ENCODE results near the gene KCNA4. TPM values are rescaled to one million over a fixed set of nuclear protein-coding genes. Genes with fewer than 3 reads are reported as not detected.
"Not testable (repeated sequence)": the region's sequence is repeated elsewhere in the genome, so short reads cannot be mapped to it uniquely, and the experiment has no call there.

KCNA4 gene
- total and polyA plus RNA-seq, 2 experiments from 2014 or later = 0.43 TPM; not detected in 1

DNA sequence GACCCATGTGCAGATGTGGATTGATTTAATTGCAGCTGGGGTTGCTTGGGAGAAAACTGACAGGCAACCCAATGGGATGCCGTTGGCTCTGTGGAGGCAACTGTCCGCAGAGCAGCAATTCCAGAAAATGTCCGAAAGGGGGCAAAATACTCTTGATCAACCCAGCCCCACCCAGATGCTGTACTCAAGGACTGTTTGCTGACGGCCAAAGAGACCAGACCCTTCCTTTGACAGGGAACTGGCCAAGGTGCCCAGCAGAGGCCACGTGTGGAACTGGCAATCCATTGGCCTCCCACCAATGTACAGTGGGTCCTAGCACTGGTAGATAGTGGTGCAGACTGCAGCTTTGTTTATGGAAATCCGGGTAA lies 29.7 kb upstream of the KCNA4 start:
- H2AFZ ChIP-seq = no peak overlapping the region
- no peaks in the 10 kb centered on the region for H3K27me3 ChIP-seq (replicated peaks; ENCODE audit: insufficient read depth)
- no peak for DNase-seq
- H3K9me2 ChIP-seq (ENCODE audit: insufficient read depth) = no peaks in the 10 kb centered on the region
- no peaks in the 10 kb centered on the region for H3K36me3 ChIP-seq (ENCODE audit: low read depth)
- no peaks in the 10 kb centered on the region for H3K79me2 ChIP-seq (ENCODE audit: insufficient read depth)
- TF ChIP-seq EZH2phosphoT487 (IDR thresholded peaks at IDR 0.05; ENCODE audit: insufficient read depth, low read depth) = no peak
- TF ChIP-seq EZH2 (IDR thresholded peaks at IDR 0.05; ENCODE audit: insufficient read depth, poor library complexity, severe bottlenecking) = no peak
- no peak overlapping the region for H3K27ac ChIP-seq
- H3K4me3 ChIP-seq = no peak overlapping the region
- H3K9me3 ChIP-seq (ENCODE audit: low read depth) = no peaks in the 10 kb centered on the region
- in situ Hi-C loops (cut with MboI) = no loop called here
- H4K20me1 ChIP-seq (ENCODE audit: insufficient read depth) = no peaks in the 10 kb centered on the region
- no peak overlapping the region for H3K4me2 ChIP-seq (ENCODE audit: unreplicated experiment)
- no peak overlapping the region for H3K9ac ChIP-seq
- H3K4me1 ChIP-seq (ENCODE audit: insufficient read depth) = no peaks in the 10 kb centered on the region
- H3F3A ChIP-seq (ENCODE audit: insufficient read depth) = no peaks in the 10 kb centered on the region
- 58 to 60% methylated on average over 6 of the region's 6 CpGs for WGBS, 2 experiments (ENCODE audit: low coverage in 1 of 2, low lambda C conversion rate in 2 of 2, missing lambda C conversion rate in 2 of 2)

DNA sequence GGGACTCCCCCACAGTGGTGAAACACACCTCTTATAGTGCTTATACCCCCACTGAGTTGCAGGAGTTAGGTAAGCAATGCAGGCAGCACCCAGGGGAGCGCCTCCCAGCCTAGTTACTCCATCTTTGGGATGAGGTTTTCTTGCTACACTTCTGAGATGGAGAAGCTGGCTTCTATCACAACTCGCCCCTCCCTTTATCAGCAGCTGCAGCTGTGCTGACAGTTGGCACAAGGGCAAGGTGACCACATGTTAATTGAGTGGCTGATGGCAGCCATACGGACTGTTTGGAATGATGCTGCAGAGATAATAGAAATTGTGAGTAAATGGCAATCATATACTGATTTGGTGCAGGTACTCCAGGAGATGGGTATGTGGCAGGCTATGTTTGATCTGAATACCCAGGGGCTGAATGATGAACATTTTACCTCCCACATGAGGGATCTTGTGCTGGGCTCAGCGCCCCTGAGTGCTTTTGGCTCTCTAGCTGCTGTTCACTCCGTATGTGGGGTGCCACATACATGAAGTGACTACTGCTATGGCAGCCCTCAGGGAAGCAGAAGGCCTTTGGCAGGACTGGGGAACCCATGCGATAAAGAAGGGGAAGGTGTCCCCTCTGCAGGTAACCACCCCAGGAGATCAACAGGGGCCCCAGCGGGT lies 29.2 kb upstream of the KCNA4 start:
- no peaks in the 10 kb centered on the region for H4K20me1 ChIP-seq (ENCODE audit: insufficient read depth)
- 21 to 28% methylated on average over 7 of the region's 7 CpGs for WGBS, 2 experiments (ENCODE audit: low coverage in 1 of 2, low lambda C conversion rate in 2 of 2, missing lambda C conversion rate in 2 of 2)
- H3K4me3 ChIP-seq = no peak overlapping the region
- H3K9ac ChIP-seq = no peak overlapping the region
- no peak overlapping the region for H3K4me2 ChIP-seq (ENCODE audit: unreplicated experiment)
- no peak overlapping the region for H3K27ac ChIP-seq
- H3K9me2 ChIP-seq (ENCODE audit: insufficient read depth) = no peaks in the 10 kb centered on the region
- in situ Hi-C loops (cut with MboI) = no loop called here
- H3K4me1 ChIP-seq (ENCODE audit: insufficient read depth) = no peaks in the 10 kb centered on the region
- no peaks in the 10 kb centered on the region for H3K36me3 ChIP-seq (ENCODE audit: low read depth)
- DNase-seq = no peak
- no peaks in the 10 kb centered on the region for H3F3A ChIP-seq (ENCODE audit: insufficient read depth)
- H3K9me3 ChIP-seq (ENCODE audit: low read depth) = no peaks in the 10 kb centered on the region
- no peaks in the 10 kb centered on the region for H3K27me3 ChIP-seq (replicated peaks; ENCODE audit: insufficient read depth)
- TF ChIP-seq EZH2phosphoT487 (IDR thresholded peaks at IDR 0.05; ENCODE audit: insufficient read depth, low read depth) (no peak), EZH2 (IDR thresholded peaks at IDR 0.05; ENCODE audit: insufficient read depth, poor library complexity, severe bottlenecking) (no peak)
- no peak overlapping the region for H2AFZ ChIP-seq
- H3K79me2 ChIP-seq (ENCODE audit: insufficient read depth) = no peaks in the 10 kb centered on the region

DNA sequence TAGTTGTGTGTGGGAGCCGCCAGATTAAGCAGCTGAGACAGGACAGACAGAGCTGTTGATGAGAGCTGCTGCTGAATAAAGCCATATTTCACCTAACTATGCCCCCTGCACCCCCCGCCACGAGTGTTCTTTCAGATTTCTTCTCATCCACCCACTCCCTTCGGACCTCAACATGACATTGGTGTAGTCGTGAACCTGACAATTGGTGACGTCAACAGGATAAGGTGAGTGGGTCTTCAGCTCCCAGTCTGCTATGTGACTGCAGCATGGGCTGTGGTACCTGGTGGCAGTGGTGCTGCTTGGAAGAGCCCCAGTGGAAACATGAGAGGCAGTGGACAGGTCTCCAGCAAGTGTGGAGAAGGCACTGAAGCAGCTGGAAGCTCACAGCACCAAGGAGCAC lies 28.3 kb upstream of the KCNA4 start:
- no peak overlapping the region for H3K4me2 ChIP-seq (ENCODE audit: unreplicated experiment)
- DNase-seq = no peak
- TF ChIP-seq EZH2phosphoT487 (IDR thresholded peaks at IDR 0.05; ENCODE audit: insufficient read depth, low read depth) = no peak
- no peak for TF ChIP-seq EZH2 (IDR thresholded peaks at IDR 0.05; ENCODE audit: insufficient read depth, poor library complexity, severe bottlenecking)
- in situ Hi-C loops (cut with MboI) = no loop called here
- no peaks in the 10 kb centered on the region for H3K27me3 ChIP-seq (replicated peaks; ENCODE audit: insufficient read depth)
- H3K9ac ChIP-seq = no peak overlapping the region
- 13 to 16% methylated on average over 6 of the region's 6 CpGs for WGBS, 2 experiments (ENCODE audit: low coverage in 1 of 2, low lambda C conversion rate in 2 of 2, missing lambda C conversion rate in 2 of 2)
- H3K36me3 ChIP-seq (ENCODE audit: low read depth) = no peaks in the 10 kb centered on the region
- no peak overlapping the region for H3K27ac ChIP-seq
- no peaks in the 10 kb centered on the region for H3K9me2 ChIP-seq (ENCODE audit: insufficient read depth)
- H3F3A ChIP-seq (ENCODE audit: insufficient read depth) = no peaks in the 10 kb centered on the region
- H3K9me3 ChIP-seq (ENCODE audit: low read depth) = no peaks in the 10 kb centered on the region
- H3K4me1 ChIP-seq (ENCODE audit: insufficient read depth) = no peaks in the 10 kb centered on the region
- no peaks in the 10 kb centered on the region for H3K79me2 ChIP-seq (ENCODE audit: insufficient read depth)
- H3K4me3 ChIP-seq = no peak overlapping the region
- H4K20me1 ChIP-seq (ENCODE audit: insufficient read depth) = no peaks in the 10 kb centered on the region
- no peak overlapping the region for H2AFZ ChIP-seq

DNA sequence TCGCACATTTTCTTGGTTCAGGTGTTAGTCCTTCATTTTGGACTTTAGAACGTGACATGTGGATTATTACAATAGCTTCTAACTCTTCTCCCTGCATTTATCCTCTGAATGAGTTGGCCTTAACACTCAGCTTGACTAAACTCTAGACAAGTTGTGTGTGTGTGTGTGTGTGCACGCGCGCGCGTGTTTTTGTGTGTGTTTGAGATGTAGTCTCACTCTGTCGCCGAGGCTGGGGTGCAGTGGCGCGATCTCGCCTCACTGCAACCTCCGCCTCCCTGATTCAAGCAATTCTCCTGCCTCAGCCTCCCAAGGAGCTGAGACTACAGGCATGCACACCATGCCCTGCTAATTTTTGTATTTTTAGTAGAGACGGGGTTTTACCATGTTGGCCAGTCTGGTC lies 24.3 kb upstream of the KCNA4 start:
- WGBS, 2 experiments (ENCODE audit: low coverage in 1 of 2, low lambda C conversion rate in 2 of 2, missing lambda C conversion rate in 2 of 2) = 72 to 75% methylated on average over 11 to 14 of the region's 14 CpGs
- no peak for DNase-seq
- H3K79me2 ChIP-seq (ENCODE audit: insufficient read depth) = no peaks in the 10 kb centered on the region
- no peak overlapping the region for H2AFZ ChIP-seq
- no peaks in the 10 kb centered on the region for H3K36me3 ChIP-seq (ENCODE audit: low read depth)
- H3K4me3 ChIP-seq = no peak overlapping the region
- H3K9me3 ChIP-seq (ENCODE audit: low read depth) = no peaks in the 10 kb centered on the region
- no peaks in the 10 kb centered on the region for H3K27me3 ChIP-seq (replicated peaks; ENCODE audit: insufficient read depth)
- in situ Hi-C loops (cut with MboI) = no loop called here
- H3F3A ChIP-seq (ENCODE audit: insufficient read depth) = no peaks in the 10 kb centered on the region
- H3K9ac ChIP-seq = no peak overlapping the region
- H3K9me2 ChIP-seq (ENCODE audit: insufficient read depth) = no peaks in the 10 kb centered on the region
- no peaks in the 10 kb centered on the region for H4K20me1 ChIP-seq (ENCODE audit: insufficient read depth)
- no peaks in the 10 kb centered on the region for H3K4me1 ChIP-seq (ENCODE audit: insufficient read depth)
- H3K27ac ChIP-seq = no peak overlapping the region
- no peak overlapping the region for H3K4me2 ChIP-seq (ENCODE audit: unreplicated experiment)
- TF ChIP-seq EZH2 (IDR thresholded peaks at IDR 0.05; ENCODE audit: insufficient read depth, poor library complexity, severe bottlenecking) = no peak
- TF ChIP-seq EZH2phosphoT487 (IDR thresholded peaks at IDR 0.05; ENCODE audit: insufficient read depth, low read depth) = no peak

DNA sequence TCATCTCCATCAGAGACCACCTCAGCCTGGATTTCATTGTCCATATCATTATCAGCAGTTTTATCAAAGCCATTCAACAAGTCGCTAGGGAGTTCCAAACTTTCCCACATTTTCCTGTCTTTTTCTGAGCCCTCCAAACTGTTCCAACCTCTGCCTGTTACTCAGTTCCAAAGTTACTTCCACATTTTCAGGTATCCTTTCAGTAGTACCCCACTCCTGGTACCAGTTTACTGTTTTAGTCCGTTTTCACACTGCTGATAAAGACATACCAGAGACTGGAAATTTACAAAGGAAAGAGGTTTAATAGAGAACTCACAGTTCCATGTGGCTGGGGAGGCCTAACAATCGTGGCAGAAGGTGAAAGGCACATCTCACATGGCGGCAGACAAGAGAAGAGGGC lies 17.9 kb upstream of the KCNA4 start:
- WGBS, 2 experiments (ENCODE audit: low coverage in 1 of 2, low lambda C conversion rate in 2 of 2, missing lambda C conversion rate in 2 of 2) = 7 to 11% methylated on average over 4 of the region's 4 CpGs
- in situ Hi-C loops (cut with MboI); H3K79me2 ChIP-seq (ENCODE audit: insufficient read depth): not testable (repeated sequence)

DNA sequence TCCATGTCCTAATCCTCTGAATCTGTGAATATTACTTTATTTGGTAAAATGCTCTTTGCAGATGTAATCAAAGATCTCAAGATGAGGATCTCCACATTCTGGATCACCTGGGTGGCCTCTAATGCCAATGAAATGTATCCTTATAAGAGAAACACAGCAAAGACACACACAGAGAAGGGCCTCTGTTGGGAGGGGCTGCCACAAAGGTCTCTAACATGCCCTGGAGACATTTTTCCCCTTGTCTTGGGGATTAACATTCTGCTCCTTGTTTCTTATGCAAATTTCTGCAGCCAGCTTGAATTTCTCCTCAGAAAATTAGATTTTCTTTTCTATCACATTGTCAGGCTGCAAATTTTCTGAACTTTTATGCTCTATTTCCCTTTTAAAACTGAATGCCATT lies 17.3 kb upstream of the KCNA4 start:
- H3K9me2 ChIP-seq (ENCODE audit: insufficient read depth); H3K79me2 ChIP-seq (ENCODE audit: insufficient read depth); DNase-seq; H3K27ac ChIP-seq; H3F3A ChIP-seq (ENCODE audit: insufficient read depth); H2AFZ ChIP-seq; H3K4me3 ChIP-seq; H3K4me1 ChIP-seq (ENCODE audit: insufficient read depth); H3K4me2 ChIP-seq (ENCODE audit: unreplicated experiment); H3K36me3 ChIP-seq (ENCODE audit: low read depth); H3K9me3 ChIP-seq (ENCODE audit: low read depth); in situ Hi-C loops (cut with MboI); H3K27me3 ChIP-seq (replicated peaks; ENCODE audit: insufficient read depth); H3K9ac ChIP-seq; H4K20me1 ChIP-seq (ENCODE audit: insufficient read depth): not testable (repeated sequence)

More for the DNA sequence above, 17.9 kb upstream of the KCNA4 start:
- not testable (repeated sequence) for H3K9me3 ChIP-seq (ENCODE audit: low read depth); H3K36me3 ChIP-seq (ENCODE audit: low read depth); H3K9ac ChIP-seq; H3K4me1 ChIP-seq (ENCODE audit: insufficient read depth); H3K4me3 ChIP-seq; H3K9me2 ChIP-seq (ENCODE audit: insufficient read depth); H4K20me1 ChIP-seq (ENCODE audit: insufficient read depth); H3F3A ChIP-seq (ENCODE audit: insufficient read depth); H3K27me3 ChIP-seq (replicated peaks; ENCODE audit: insufficient read depth); H3K4me2 ChIP-seq (ENCODE audit: unreplicated experiment); DNase-seq; H2AFZ ChIP-seq; H3K27ac ChIP-seq

Measured in GM23248 (cell line).